ENCODE results near the gene ZFAND3.

GRCh38 chr6:38095054-38095453 is 275.5 kb downstream of the ZFAND3 start:
- no peak for TF ChIP-seq ZNF384 (IDR thresholded peaks at IDR 0.05)
- no peak for TF ChIP-seq FOXM1 (IDR thresholded peaks at IDR 0.05; ENCODE audit: borderline replicate concordance)
- no peak for TF ChIP-seq LEF1 (IDR thresholded peaks at IDR 0.05; ENCODE audit: borderline replicate concordance)
- no peak for TF ChIP-seq FOXK2 (IDR thresholded peaks at IDR 0.05)
